ENCODE results near the gene JSRP1.
A peak's percentile ranks its signal among the peaks of the same experiment; 100 is the strongest.

The JSRP1 gene

GRCh38 chr19:2212861-2213711, 43.1 kb downstream of the JSRP1 start:
- DNase-seq, result no peak

DNA sequence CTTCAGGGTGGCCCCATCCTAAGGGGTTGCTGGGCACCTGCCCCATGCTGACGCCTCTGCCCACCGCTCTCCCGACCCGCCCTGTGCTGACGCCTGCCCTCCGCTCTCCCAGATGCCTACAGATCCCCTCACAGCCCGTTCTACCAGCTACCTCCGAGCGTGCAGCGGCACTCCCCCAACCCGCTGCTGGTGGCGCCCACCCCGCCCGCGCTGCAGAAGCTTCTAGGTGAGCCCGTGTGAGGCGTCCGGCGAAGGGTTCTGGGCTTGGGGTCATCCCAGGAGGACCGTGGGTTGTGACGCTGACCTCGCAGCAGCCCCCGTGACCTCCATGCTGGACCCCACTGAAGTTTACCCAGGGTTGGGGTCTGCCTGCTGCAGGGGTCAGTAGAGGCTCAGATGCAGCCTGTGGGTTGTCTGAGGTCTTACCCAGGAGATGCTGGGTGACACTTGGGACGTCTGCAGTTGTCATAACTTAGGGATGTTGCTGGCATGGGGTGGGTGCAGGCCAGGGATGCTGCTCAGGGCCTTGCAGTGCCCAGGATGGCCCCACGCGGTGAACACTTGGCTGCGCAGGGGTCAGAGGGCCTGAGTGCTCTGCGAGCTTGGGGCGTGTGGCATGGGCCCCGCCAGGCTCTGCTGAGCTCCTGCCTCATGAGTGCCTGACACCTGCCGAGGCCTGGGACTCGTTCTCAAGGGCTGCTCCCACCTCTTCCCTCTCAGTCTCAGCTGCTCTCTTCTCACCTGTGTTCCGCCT, 45.1 kb downstream of the JSRP1 start:
- no peak for DNase-seq

GRCh38 chr19:2210206-2210605, 46.0 kb downstream of the JSRP1 start:
- DNase-seq, result no peak

- no peak for DNase-seq
Measured at GRCh38 chr19:2209408-2209807, 46.8 kb downstream of the JSRP1 start.

DNA sequence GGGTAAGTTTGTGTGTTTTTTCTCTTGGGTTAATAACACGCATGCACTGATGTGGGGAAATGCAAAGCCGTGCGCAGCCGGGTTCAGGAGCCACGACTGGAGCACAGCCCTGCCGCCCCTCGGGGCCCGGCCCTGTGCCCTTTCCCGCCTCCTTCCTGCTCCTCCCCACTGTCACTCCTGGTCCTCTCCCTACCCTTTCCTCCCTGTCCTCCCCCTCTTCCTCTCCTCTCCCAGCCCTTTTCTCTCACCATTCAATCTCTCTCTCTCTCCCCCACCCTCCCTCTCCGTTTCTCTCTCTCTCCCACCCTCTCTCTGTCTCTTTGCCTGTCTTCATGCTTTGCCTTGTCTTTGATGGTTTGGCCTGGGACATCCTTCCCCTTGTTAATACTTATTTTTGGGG, 47.2 kb downstream of the JSRP1 start:
- DNase-seq, result no peak

DNA sequence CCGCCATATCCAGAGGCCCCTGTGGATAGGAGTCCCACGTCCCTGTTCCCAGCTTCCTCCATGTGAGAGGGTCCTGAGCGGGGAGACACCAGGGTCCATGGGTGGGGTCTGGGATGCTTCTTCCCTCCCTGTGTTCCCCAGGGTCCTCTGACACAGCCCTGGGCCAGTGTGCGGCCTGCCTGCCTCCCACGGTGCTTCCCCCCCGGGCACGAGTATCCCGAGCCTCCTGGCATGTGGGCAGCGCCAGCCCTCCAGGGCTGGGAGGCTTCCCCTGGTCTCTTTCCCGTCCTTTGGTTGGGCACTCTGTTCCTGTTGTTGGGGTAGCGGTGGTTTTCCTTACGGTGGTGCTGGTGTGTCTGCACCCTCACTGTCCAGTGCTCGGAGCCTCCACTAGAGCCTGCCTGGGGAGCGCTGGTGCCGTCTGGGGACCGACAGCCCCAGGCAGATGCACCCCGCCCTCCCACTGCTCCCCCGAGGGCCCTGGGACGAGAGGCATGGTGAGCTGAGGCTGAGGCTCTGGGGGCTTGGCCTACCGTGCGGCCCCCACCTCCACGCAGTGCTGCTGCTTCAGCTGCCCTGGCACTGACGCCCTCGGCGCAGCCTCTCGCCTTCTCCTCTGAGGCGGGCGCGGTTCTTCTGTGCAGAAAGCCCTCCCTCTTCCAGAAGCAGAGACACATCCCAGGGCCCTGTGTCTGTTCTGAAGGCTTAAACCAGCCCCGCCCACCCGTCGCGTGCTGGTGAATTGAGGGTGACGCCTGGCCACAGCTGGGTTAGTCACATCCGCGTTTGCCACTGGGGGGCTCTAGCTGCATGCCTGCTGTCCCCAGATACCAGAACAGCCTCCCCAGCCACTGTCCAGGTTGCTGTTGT, 48.0 kb downstream of the JSRP1 start:
- peak in 1 of 2 experiments; percentile 21 for DNase-seq

DNA sequence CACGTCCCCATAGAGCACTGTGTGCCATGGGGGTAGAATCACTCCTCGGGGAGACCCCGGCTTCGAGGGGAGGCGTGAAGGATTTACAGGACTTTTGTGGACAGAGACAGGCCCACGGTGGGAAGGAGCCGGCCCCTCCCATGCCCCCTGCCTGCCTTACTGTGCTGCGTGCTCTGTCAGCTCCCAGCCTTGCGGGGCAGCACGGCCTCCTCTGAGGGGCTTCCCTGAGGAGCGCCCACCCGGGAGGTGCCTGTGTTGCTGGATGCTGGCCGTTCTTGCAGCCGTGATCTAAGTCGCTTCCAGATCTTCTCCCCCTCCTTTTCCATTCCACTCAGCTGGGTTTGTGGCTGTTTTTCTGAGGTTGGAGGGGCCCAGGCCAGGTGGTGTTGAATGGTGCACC, 49.2 kb downstream of the JSRP1 start:
- no peak for DNase-seq

DNA sequence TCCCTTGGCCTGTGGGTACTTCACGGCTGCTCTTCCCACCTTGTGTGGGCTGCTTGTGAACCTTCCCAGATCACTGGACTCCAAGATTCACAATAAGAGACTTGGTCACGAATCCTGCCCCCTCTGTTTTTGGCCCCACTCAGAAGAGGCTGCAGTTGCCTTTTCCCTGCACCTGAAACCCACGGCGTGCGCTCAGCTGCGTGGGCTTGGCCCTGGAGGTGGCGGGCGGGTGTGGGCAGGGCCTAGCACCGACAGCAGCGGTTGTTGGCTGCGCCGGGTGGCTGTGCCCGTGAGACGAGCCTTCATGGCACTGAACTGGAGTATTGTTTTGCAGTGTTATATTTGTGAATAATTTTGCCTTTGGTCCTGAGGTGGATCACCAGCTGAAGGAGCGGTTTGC, 53.9 kb downstream of the JSRP1 start:
- no peak for DNase-seq
